HCT116 (cell line): ENCODE data around the gene SULT6B1.

Source experiments
- CTCF ChIP-seq, 3 experiments: fragments of 200-600 bp in 1 of 3; sonication (generic) in 1 of 3; IDR thresholded peaks in 2 of 3; conservative IDR thresholded peaks in 1 of 3; 2 replicates each; pipeline ENCODE4 v1.5.1; 2012 to 2017; ENCODE audit warnings: low read depth in 2 of 3, low read length in 2 of 3, antibody characterized with exemption in 1 of 3, borderline replicate concordance in 1 of 3, control low read depth in 1 of 3, mild to moderate bottlenecking in 1 of 3, mixed read lengths in 1 of 3, mixed run types in 1 of 3, moderate library complexity in 1 of 3; ENCODE audit not compliant: insufficient read depth in 1 of 3
- EZH2phosphoT487 ChIP-seq: fragments of 200-600 bp; IDR thresholded peaks from 2 replicates; pipeline ENCODE4 v1.6.1; 2018; ENCODE audit warnings: antibody characterized with exemption, borderline replicate concordance
- JUND ChIP-seq: IDR thresholded peaks from 2 replicates; pipeline ENCODE4 v1.6.1; 2012
- POLR2A ChIP-seq: IDR thresholded peaks from 2 replicates; pipeline ENCODE4 v1.7.0; 2011; ENCODE audit warnings: borderline replicate concordance; ENCODE audit not compliant: insufficient read depth, insufficient read length; ENCODE audit errors: extremely low read depth
- TCF7L2 ChIP-seq: IDR thresholded peaks from 2 replicates; pipeline ENCODE4 v1.7.0; 2011; ENCODE audit warnings: borderline replicate concordance, inconsistent platforms; ENCODE audit not compliant: insufficient read depth, insufficient read length; ENCODE audit errors: extremely low read depth
- YY1 ChIP-seq: IDR thresholded peaks from 2 replicates; pipeline ENCODE4 v1.6.1; 2011; ENCODE audit warnings: low read length, low read depth, moderate library complexity, mild to moderate bottlenecking; ENCODE audit not compliant: insufficient replicate concordance; ENCODE audit errors: extremely low read depth
- ZBTB33 ChIP-seq: IDR thresholded peaks from 2 replicates; pipeline ENCODE4 v1.6.1; 2011; ENCODE audit warnings: mild to moderate bottlenecking, low read length, moderate library complexity; ENCODE audit not compliant: insufficient replicate concordance; ENCODE audit errors: extremely low read depth

GRCh38 chr2:37224063-37224462 is 35.6 kb upstream of the SULT6B1 start:
- TF ChIP-seq EZH2phosphoT487: no peak
- no peak for TF ChIP-seq YY1
- no peak for TF ChIP-seq JUND
- TF ChIP-seq CTCF (IDR thresholded peaks at IDR 0.05 in 2 of 3, conservative IDR thresholded peaks at IDR 0.05 in 1 of 3; ENCODE audit: borderline replicate concordance in 1 of 3, insufficient read depth in 1 of 3, low read depth in 2 of 3, low read length in 2 of 3): no peak
- no peak for TF ChIP-seq TCF7L2
- TF ChIP-seq ZBTB33: no peak
- no peak for TF ChIP-seq POLR2A
